AG20443 (cell line): Measurements from ENCODE around the gene GZMM.

ENCODE experiments used
- DNase-seq: peaks from one replicate; pipeline ENCODE4 v3.0.0; 2012; ENCODE audit warnings: low spot score, mixed read lengths

GZMM gene

DNA sequence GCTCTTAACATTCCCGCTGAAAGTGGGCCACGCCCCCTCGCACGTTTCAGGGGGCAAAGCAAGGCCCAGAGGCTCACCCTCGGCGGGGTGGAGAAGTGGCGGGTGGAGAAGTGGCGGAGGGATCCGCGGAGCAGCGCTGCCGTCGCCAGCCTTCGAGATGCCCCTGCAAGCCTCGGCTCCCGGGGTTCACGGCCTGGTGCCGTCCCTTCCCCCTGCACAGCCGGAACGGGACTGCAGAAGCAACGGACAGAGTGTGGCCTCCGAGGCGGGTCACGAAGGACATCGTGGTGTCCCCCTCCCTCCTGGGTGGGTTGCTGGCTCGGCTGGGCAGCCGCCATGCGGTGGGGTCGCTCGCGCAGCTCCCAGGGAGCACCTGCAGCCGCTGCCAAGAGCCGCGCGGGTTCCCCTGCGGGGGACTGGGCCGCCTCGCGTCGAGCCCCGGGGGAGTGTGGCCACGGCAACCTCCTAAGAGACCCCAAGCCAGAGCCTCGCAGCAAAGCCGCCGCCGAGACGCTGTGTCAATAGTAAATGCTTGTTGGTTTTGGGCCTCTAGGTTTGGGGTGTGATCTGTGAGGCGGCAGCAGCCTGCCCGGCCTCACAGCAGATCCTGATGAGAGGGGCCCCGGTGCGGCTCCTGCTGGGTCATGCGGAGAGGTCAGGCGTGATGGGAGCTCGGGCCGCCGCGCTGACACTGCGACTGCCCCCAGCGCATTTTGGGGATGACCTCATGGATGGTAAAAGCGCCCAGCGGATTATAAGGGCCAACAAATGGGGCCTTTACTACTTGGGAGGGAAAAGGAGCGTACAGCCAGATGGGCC is 31.1 kb upstream of the GZMM start:
- DNase-seq = no peak

DNA sequence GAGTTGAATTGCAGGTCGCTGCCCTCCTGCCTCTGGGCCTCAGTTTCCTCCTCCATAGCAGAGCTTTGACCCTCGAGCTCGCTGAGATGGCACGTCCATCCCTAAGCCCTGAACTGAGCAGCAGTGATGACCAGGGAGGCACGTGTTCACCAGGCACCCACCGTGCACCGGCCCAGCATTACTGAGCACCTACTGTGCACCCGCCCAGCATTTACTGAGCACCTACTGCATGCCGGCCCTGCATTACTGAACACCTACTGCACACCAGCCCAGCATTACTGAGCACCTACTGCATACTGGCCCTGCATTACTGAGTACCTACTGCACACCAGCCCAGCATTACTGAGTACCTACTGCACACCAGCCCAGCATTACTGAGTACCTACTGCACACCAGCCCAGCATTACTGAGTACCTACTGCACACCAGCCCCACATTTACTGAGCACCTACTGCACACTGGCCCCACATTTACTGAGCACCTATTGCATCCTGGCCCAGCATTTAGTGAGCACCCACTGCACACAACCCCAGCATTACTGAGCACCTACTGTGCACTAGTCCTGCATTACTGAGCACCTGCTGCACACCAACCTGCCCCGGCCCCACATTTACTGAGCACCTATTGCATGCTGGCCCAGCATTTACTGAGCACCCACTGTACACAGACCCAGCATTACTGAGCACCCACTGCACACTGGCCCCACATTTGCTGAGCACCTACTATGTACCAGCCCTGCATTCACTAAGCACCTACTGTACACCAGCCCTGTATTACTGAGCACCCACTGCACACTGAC is 30.3 kb upstream of the GZMM start:
- no peak for DNase-seq

DNA sequence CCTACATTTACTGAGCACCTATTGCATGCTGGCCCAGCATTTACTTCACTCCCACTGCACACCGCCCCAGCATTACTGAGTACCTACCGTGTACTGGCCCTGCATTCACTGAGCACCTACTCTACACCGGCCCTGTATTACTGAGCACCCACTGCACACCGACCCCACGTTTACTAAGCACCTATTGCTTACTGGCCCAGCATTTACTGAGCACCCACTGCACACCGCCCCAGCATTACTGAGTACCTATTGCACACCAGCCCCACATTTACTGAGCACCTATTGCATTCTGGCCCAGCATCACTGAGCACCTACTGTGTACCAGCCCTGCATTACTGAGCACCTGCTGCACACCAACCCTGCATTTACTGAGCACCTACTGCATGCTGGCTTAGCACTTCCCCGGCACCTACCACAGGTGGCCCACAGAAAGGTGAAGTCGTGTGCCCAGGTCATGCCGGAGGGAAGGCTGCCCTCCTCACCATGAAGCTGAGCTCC is 29.6 kb upstream of the GZMM start:
- no peak for DNase-seq

DNA sequence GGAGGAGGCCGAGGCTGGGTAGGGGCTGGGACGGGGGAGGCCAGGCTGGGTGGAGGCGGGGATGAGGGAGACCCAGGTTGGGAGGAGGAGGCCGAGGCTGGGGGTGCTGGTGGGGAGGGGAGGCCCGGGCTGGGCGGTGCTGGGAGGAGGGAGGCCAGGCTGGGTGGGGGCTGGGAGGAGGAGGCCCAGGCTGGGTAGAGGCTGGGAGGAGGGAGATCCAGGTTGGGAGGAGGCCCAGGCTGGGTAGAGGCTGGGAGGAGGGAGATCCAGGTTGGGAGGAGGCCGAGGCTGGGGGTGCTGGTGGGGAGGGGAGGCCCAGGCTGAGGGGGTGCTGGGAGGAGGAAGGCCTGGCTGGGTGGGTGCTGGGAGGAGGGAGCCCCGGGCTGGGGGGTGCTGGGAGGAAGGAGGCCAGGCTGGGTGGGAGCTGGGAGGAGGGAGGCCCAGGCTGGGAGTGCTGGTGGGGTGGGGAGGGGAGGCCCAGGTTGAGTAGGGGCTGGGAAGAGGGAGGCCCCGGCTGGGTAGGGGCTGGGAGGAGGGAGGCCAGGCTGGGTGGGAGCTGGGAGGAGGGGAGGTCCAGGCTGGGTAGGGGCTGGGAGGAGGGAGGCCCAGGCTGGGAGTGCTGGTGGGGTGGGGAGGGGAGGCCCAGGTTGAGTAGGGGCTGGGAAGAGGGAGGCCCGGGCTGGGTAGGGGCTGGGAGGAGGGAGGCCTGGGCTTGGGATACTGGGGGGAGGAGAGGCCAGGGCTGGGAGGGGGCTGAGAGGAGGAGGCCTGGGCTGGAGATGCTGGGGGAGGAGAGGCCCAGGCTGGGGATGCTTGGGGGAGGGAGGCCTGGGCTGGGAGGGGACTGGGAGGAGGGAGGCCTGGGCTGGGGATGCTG is 25.9 kb upstream of the GZMM start:
- no peak for DNase-seq

DNA sequence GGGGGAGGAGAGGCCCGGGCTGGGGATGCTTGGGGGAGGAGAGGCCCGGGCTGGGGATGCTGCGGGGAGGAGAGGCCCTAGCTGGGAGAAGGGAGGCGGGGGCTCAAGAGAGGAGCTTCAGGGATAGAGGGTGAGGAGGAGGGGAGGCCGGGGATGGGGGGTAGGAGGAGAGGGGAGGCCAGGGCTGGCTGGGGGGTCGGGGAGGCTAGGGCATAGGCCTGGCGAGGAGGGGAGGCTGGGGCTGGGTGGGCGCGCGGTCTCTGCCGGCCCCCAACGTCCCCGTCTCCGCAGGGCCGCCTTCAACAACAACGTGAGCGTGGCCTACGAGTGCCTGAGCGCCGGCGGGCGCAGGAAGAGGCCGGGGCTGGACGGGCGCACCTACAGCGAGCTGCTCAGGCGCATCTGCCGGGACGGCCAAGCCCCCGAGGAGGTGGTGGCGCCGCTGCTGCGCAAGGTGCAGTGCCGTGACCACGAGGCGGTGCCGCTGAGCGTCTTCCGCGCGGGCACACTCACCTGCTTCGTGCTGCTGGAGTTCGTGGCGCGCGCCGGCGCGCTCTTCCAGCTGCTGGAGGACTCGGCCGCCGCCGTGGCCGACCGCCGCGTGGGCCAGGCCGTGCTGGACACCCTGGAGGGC is 25.1 kb upstream of the GZMM start:
- DNase-seq = no peak

DNA sequence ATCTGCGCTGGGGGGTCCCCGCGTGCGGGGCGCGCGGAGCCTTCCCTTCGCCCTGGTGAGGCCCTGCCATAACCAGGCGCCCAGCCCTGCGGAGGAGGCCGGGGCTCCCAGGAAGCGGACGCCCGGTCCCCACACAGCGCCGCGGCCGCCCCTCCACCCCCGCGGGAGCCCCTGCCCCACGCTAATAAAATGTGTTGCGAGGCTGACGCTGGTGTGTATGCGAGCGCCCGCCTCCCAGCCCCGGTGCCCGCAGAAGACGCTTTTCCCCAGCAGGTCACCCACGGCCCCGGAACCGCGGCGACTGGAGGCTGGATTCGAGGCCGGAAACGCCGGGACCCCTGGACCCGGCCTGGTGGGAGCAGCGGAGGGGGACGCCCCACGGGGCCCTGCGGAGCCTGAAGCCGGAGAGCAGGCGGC is 24.4 kb upstream of the GZMM start:
- no peak for DNase-seq

DNA sequence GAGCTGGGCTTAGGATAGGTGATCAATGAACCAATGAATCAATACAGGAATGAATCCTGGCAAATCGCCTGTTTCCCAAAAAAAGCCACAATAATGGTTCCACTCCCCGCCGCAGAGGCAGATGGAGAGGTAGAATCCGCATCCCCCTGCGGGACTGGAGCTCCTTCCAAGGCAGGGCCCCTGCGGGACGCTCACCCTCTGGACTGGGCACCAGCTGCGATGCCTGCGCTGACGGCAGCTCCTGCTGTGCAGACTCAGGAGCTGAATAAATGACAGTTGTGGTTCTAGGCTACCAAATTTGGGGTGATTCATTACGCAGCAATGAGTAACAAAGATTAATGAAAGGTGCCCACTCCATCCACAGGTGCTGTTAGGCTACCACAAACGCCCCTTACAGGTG is 21.1 kb upstream of the GZMM start:
- DNase-seq = no peak

DNA sequence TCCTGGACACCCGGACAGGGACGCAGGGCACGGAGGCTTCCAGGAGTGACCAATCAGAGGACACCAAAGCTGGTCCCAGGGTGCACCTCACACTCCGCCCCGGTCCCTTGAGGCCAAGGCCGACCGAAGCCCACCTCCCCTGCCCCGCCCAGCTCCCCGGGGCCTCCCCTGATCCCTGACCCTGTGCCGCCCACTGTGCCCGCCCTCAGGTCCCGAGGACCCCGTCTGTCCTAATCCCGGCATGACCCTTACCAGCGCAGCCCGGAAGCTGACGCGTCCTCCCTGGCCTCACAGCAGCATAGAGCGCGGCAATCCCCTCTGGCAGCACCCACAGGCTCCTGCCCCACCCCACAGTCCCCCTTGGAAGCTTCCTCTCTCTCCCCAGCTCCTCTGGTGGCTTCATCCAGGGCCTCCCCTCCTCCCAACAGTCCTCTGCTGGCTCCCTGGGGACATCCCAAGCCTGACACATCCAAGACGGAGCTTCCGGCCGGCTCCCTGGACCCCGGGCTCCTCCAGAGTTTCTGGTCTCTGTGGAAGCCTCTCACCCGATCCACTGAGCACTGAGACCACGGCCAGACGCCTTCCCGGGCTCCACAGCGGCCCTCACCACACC is 19.7 kb upstream of the GZMM start:
- no peak for DNase-seq

DNA sequence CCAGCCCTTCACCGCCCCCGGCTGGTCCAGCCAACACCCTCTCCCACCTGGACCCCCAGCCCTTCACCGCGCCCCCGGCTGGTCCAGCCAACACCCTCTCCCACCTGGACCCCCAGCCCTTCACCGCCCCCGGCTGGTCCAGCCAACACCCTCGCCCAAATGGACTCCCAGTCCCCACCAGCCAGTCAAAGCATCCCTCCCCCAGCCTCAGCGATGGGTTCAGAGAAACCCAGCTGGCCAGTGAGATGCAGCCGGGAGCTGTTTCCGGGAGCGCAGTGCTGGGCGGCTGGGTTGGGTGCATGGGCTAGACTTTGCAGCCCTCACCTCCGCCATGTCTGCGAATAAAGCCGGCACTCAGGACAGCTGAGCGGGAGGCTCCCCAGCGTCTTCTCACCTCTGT is 18.8 kb upstream of the GZMM start:
- no peak for DNase-seq

DNA sequence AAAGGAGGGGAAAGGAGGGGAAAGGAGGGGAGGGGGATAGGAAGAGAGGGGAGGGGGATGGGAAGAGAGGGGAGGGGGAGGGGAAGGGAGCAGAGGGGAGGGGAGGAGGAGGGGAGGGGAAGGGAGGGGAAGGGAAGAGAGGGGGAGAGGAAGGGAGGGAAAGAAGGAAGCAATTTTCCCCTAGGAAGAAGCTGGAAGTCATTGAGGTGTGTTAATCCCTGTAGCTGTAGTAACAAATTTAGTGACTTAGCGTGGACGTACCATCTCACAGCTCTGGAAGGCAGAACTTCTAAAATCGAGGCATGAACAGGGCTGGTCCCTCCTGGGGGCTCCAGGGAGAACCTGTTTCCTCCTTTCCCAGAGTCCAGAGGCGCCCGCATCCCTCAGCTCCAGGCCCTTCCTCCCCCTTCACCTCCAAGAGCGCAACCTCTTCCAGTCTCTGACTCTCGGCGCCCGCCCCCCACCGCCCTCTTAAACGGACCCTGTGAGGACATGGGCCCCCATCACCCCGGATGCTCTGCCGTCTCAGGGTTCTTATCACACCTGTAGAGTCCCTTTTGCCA is 17.9 kb upstream of the GZMM start:
- no peak for DNase-seq

DNA sequence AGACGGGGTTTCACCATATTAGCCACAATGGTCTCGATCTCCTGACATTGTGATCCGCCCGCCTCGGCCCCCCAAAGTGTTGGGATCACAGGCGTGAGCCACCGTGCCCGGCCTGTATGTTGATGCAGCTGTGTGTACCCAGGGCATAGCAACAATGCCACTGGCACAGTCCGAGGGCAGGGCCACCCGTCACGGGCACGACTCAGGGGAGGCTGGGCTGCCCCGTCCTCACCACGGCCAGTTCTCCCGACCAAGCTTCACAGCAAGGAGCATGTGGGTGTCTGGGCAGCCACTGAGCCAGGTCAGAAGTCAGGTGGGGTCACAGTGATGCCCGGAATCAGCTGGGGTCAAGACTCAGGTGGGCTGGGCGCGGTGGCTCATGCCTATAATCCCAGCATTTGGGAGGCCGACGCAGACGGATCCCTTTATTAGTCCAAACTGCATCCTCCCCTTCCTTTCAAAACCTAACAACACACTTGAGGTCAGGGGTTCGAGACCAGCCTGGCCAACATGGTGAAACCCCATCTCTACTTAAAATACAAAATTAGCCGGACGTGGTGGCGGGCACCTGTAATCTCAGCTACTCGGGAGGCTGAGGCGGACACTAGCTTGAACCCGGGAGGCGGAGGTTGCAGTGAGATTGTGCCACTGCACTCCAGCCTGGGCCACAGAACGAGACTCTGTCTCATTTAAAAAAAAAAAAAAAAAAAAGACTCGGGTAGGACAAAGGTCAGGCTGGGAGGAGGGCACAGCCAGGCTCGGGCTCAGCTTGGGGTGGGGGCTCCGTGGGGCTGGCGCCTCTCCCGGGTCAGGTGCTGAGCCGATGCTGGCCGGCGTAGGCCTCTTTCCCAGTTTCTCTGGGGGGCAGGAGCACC is 13.5 kb upstream of the GZMM start:
- no peak for DNase-seq

DNA sequence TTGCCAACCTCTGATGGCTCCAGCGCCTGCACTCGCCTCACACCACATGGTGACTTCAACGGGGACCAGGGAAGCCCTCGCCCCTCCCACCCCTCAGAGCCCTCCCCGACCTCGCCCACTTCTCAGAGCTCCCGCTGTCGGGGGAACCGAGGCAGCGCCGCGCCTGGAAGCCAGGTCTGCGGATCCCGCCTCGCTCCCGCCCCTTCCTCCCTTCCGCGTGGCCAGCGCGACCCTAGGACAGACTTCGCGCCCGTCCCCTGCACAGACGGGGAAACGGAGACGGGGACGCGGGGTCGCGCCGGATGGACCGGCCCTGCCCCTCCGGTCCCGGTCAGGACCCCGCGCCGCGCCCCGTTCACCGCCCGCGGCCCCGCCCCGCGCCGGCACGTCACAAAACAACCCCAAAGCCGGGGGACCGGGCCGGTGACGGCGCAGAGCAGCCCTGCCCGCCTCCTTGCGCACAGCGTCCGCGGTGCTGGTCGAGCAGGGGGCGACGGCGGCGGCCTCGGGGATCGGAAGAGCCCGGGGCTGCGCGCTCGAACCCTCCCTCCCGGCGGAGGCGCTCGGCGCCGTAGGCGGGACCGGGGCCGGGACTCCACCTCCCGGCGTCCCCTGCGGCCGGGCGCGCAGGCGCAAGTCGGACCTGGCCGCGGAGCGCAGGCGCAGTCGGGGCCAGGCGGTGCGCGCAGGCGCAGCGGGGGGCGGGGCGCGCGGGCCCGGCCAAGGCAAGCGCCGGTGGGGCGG is 12.7 kb upstream of the GZMM start:
- peak; percentile 100 for DNase-seq

DNA sequence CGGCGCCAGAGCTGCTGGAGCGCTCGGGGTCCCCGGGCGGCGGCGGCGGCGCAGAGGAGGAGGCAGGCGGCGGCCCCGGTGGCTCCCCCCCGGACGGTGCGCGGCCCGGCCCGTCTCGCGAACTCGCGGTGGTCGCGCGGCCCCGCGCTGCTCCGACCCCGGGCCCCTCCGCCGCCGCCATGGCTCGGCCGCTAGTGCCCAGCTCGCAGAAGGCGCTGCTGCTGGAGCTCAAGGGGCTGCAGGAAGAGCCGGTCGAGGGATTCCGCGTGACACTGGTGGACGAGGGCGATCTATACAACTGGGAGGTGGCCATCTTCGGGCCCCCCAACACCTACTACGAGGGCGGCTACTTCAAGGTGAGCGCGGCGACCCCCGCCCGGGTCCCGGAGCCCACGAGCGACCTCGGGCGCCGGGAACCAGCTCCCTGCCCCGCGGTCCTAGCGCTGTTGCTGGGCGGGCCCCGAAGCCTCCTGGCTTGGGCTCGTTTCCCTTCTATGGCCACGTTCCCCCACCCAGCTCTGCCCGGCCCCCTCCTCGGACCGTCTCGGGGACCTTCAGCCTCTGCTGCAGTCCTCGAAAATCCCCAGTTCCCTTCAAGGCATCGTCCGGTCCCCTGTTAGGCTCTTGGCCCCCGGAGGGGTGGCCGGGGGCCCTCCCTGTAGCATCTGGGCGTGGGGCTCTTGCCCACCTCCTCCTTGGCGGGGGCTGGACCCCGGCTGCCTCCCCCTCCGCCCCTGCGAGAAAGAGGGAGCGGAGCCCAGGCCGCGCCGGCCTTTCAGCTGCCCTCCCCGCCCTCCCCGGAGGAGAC is 11.9 kb upstream of the GZMM start, which contains the start of gene CDC34:
Gene CDC34, plus strand, starts transcription at position 8 of the 808 bp plus-strand sequence. Its CDS starts 172 bp downstream, at position 180.
- DNase-seq = peak; percentile 39

DNA sequence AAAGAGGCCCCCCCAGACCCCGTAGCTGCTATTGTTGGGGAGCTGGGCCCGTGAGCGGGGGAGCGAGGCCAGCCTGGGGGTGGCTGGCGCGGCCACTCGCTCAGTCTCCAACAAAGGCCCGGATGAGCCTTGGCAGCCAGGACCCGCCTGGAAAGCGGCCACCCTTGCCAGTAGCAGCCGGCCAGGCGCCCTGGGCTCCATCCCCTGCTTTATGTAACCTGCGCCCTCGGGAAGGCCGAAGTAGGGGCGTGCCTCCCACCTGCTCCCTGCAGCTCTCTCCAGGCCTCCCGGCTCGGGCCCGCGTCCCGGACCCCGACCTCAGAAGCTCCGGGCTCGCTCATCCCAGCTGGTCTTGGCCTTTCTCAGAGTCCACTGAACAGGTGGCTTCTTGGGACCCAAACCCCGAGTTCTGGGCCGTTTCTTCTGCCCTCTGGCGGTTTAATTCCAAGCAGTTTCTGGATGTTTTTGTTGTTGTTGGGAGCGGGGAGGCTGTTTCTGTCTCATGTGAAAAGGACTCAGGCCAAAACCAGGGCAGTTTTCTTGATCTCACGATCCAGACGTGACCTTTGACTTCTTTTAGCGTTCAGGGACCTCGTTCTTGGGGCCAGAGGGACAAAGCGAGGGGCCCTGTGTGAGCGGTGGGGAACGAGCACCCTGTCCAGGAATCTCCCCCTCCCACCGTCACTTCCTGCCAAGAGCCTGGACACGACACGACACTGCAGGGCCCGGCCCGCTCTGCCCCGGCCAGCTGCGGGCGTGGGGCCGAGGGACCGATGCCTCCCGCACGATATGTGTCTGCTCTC is 11.1 kb upstream of the GZMM start:
- DNase-seq = peak; percentile 70

DNA sequence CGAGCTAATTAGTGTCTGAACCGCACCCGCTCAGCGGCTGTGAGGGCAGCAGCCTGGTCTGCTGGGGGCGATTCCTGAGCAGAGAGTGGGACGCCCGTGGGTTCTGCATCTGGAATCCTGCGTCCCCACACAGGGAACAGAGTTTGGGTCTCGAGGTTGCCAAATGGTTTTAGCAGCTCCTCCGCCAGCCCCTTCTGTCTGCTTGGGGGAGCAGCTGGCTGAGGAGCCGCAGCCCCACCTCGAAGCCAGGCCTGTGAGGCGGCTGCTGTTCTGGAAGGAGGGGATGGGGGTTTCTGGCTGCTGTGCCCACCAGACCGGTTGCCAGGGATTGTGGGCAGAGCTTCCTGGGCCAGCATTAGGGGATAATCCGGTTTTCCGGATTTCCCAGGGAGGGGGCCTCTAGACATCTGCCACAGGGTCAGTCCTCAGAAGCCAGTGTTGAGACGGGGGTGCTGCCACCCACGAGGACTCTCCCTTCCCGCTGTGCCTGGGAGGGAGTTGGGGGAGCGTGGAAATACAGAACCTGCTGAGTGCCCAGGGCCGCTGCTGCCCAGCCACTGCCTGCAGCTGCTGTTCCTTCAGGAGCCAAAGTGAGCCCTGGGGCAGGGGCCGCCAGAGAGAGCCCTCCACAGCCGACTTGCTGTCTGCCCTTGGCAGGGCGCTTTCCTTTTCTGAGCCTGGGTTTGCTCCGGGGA is 10.3 kb upstream of the GZMM start:
- no peak for DNase-seq

DNA sequence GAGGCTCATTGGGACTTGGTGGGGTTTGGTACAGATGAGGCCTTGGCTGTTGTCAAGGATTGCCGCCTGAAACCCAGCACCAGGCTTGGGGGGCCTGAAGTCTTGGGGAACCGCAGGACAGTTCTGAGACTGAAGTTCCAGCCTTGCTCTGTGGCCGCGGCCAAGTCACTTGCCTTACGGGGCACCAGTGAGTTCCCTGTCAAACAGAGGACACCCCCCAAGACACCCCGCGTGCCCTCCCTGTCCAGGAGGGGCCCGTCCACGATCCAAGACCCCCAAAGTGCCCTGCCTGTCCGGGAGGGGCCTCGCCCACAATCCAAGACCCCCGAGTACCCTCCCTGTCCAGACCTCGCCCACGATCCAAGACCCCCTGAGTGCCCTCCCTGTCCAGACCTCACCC is 9.8 kb upstream of the GZMM start:
- no peak for DNase-seq
